SK-N-MC (cell line): Measurements from ENCODE around the gene TDRD1.

ENCODE experiments used
- DNase-seq: peaks from one replicate; pipeline ENCODE4 v3.0.0-alpha.2; 2011; ENCODE audit warnings: low read depth, low spot score
- H3K27ac ChIP-seq: fragments of 200-600 bp; sonication (generic); 2 replicates; pipeline ENCODE4 v1.5.1; 2016; ENCODE audit warnings: mixed run types
- H3K36me3 ChIP-seq: fragments of 200-600 bp; sonication (generic); 2 replicates; pipeline ENCODE4 v1.6.1; 2017; ENCODE audit warnings: antibody characterized with exemption, low read length, mixed read lengths; ENCODE audit not compliant: insufficient read depth
- H3K4me3 ChIP-seq: fragments of 200-600 bp; sonication (generic); 2 replicates; pipeline ENCODE4 v1.5.1; 2016
- H3K9ac ChIP-seq: fragments of 200-600 bp; sonication (generic); 2 replicates; pipeline ENCODE4 v1.8.0; 2017; ENCODE audit warnings: mixed run types, mixed read lengths; ENCODE audit not compliant: insufficient read length
- H3K9me3 ChIP-seq: fragments of 200-600 bp; sonication (generic); 2 replicates; pipeline ENCODE4 v1.6.1; 2017; ENCODE audit warnings: low read depth, mild to moderate bottlenecking, antibody characterized with exemption, low read length, moderate library complexity, mixed read lengths
- EZH2 ChIP-seq: fragments of 200-600 bp; sonication (generic); IDR thresholded peaks from one replicate; pipeline ENCODE4 v1.6.1; 2017; ENCODE audit warnings: antibody characterized with exemption
- FOXP2 ChIP-seq: optimal IDR thresholded peaks from 2 replicates; pipeline ENCODE3; 2011; ENCODE audit warnings: mild to moderate bottlenecking, moderate library complexity; ENCODE audit not compliant: insufficient read depth; ENCODE audit errors: extremely low read length, control extremely low read depth
- POLR2AphosphoS5 ChIP-seq: IDR thresholded peaks from 2 replicates; pipeline ENCODE4 v1.6.1; 2012; ENCODE audit warnings: mild to moderate bottlenecking, low read depth, low read length, borderline replicate concordance

TDRD1 gene

DNA sequence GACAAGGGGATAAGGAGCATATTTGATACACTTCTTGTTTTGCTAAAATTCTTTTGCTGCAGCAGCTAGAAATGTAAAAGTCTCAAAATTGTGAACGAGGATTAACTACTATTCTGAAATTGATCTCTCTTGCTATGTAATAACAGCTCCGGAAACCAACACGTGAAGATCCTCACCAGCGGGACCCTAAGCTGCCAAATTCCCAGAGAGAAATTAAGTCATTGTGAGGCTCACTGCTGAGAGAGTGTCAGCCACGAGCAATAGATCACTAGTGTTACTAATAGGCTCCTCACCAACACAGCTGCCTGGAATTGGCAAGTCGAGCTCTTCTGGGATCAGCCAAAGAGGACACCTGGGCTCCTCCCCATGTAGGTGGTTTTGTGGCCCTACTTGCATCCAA, 54.3 kb downstream of the TDRD1 start:
- no peaks in the 10 kb centered on the region for H3K36me3 ChIP-seq
- no peak overlapping the region for H3K27ac ChIP-seq
- TF ChIP-seq EZH2: no peak
- TF ChIP-seq FOXP2: no peak
- no peak for TF ChIP-seq POLR2AphosphoS5
- no peaks in the 10 kb centered on the region for H3K9me3 ChIP-seq
- no peak overlapping the region for H3K9ac ChIP-seq
- no peak for DNase-seq
- peak overlapping the region; percentile 8; the same call in 1 of the 2 replicates for H3K4me3 ChIP-seq

DNA sequence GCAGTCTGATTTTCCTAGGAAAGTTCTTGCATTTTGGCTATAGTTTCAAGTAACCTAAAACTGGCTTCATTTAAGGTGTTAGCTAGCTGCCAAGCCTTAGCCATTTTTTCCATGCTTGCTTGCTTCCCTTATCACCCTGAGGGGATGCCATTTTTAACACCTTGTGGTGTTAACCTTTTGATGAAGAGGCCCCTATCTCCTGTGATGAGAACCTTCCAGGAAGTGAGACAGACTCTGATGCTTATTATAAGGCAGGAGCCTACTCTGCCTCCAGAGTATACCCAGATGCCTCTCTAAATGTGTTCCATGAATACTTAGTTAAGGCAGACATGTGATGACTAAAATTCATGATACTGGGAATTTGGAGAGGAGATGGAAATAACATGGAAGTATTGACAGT, 55.0 kb downstream of the TDRD1 start:
- H3K27ac ChIP-seq: no peak overlapping the region
- no peak overlapping the region for H3K4me3 ChIP-seq
- TF ChIP-seq EZH2 (no peak), POLR2AphosphoS5 (no peak), FOXP2 (no peak)
- H3K36me3 ChIP-seq: no peaks in the 10 kb centered on the region
- H3K9ac ChIP-seq: no peak overlapping the region
- no peak for DNase-seq
- no peaks in the 10 kb centered on the region for H3K9me3 ChIP-seq

DNA sequence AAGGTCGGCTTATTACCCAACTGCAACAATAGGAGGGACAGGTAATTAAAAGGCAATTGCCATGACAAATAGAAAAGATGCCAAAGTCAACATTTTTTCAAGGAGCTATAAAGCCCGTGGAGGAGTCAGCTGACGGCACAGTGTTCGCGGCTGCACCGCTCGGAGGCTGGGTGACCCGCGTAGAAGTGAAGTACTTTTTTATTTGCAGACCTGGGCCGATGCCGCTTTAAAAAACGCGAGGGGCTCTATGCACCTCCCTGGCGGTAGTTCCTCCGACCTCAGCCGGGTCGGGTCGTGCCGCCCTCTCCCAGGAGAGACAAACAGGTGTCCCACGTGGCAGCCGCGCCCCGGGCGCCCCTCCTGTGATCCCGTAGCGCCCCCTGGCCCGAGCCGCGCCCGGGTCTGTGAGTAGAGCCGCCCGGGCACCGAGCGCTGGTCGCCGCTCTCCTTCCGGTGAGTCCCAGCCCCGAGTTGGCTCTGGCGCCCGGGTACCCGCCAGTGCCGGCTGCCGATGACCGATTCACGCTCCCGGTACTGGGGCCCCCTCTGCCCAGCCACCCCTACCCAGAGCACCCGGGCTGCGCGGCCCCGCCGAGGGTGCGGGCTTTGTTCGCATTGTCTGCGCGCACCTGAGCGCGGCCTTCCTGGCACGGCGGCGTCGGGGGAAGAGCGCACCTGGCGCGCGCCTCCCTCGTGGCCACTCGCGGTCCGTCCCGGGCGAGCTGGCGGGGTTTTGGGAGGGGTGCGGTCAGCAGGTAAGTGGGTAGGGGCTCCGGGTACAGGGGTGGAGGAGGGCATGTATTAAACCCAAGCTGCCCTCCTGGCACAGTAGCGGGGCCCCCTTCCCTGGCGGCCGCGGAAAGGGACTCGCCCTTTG, 60.2 kb downstream of the TDRD1 start, which contains the start of gene VWA2:
Gene VWA2 (plus strand): TSS at position 138 of the 877 bp plus-strand sequence. CDS start 9,460 bp downstream, outside the sequence.
- peak within 1 kb of the TSS; percentile 55 for H3K4me3 ChIP-seq
- no peak within 1 kb of the TSS for H3K9ac ChIP-seq
- no peaks in the 10 kb centered on the region for H3K9me3 ChIP-seq
- peak; percentile 71 for TF ChIP-seq EZH2
- no peak for TF ChIP-seq POLR2AphosphoS5
- H3K27ac ChIP-seq: no peak within 1 kb of the TSS
- no peak for DNase-seq
- no peaks in the 10 kb centered on the region for H3K36me3 ChIP-seq

DNA sequence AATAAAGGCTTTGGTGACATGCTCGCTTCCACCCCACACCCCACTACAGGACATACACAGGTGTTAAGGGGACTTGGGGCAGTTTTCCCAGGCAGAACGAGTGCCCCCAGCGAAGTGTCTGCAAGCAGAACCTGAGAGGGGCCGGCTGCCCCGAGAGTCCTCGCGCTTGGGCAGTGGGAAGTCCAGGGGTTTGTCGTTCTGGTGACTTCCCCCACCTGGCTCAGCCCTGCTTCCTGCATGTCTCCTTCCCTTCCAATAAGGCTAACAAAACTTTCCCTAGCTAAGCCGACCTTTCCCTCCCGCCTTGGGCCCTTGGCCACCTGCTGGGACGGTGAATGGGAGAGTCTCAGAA, 60.8 kb downstream of the TDRD1 start:
- no peak for DNase-seq
- no peaks in the 10 kb centered on the region for H3K36me3 ChIP-seq
- no peak overlapping the region for H3K9ac ChIP-seq

DNA sequence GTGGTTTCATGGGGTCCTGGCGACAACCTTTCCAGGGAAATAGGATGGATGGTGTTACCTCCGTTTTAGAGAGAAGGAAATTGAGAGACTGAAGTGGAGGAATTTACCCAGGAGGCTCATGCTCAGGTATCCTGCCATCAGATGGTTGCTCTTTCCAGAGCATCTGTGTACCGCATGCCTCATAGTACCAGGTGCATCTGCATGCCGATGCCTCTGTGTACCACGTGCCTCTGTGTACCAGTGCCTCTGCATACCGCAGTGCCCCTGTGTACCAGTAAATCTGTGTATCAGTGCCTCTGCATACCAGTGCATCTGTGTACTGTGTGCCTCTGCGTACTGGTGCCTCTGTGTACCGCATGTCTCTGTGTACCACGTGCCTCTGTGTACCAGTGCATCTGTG, 63.1 kb downstream of the TDRD1 start:
- H3K36me3 ChIP-seq: no peaks in the 10 kb centered on the region
- no peak for DNase-seq
- H3K27ac ChIP-seq: no peak overlapping the region
- H3K4me3 ChIP-seq: no peak overlapping the region
- H3K9ac ChIP-seq: no peak overlapping the region
- no peaks in the 10 kb centered on the region for H3K9me3 ChIP-seq
- no peak for TF ChIP-seq POLR2AphosphoS5
- TF ChIP-seq EZH2: no peak
- TF ChIP-seq FOXP2: no peak

More for the DNA sequence above, 60.8 kb downstream of the TDRD1 start:
- TF ChIP-seq EZH2: no peak
- no peak for TF ChIP-seq POLR2AphosphoS5
- TF ChIP-seq FOXP2: no peak
- no peaks in the 10 kb centered on the region for H3K9me3 ChIP-seq
- H3K27ac ChIP-seq: no peak overlapping the region
- H3K4me3 ChIP-seq: no peak overlapping the region

DNA sequence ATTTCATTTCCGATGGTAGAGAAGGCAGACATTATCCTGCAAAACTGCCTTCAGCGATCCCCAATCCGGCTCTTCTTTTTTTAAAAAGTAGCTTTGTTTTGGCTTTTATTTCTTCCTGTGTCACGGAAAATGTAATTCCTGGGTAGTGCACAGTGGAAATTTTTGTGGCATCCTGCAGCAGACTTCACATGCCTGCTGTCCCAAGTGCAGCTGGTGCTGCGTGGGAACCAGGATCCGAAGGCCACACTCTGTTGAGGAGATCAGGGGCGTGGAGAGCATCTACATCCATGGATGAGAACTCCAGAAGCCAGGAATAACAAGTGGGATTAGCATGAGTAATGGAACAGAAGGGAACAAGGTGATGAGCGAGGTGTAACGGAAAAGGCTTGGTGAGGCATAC, 64.5 kb downstream of the TDRD1 start:
- Histone ChIP-seq H3K9ac (no peak overlapping the region), H3K36me3 (no peaks in the 10 kb centered on the region), H3K9me3 (no peaks in the 10 kb centered on the region), H3K27ac (no peak overlapping the region), H3K4me3 (no peak overlapping the region)
- no peak for DNase-seq
- TF ChIP-seq FOXP2 (no peak), EZH2 (no peak), POLR2AphosphoS5 (no peak)

DNA sequence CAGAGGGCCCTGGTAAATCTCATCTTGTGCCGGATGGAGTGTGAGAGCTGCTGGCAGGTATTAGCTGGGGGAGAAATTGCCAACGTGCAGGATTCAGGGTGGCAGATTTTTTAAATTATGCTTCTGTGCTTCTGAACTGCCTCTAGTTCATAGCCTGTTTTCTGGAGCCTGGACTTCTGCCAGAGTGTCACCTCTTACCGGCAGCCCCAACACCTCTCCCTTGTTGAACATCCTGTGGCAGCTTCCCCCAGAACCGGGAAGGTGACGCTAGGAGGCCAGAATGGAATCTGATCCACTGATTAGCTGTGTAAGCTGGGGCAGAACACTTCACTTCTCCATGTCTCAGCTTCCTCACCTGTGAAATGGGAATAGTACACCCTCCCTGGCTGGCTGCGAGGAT, 65.0 kb downstream of the TDRD1 start:
- Histone ChIP-seq H3K4me3 (no peak overlapping the region), H3K36me3 (no peaks in the 10 kb centered on the region), H3K27ac (no peak overlapping the region), H3K9ac (no peak overlapping the region), H3K9me3 (no peaks in the 10 kb centered on the region)
- TF ChIP-seq POLR2AphosphoS5: no peak
- TF ChIP-seq FOXP2: no peak
- TF ChIP-seq EZH2: no peak
- DNase-seq: no peak

DNA sequence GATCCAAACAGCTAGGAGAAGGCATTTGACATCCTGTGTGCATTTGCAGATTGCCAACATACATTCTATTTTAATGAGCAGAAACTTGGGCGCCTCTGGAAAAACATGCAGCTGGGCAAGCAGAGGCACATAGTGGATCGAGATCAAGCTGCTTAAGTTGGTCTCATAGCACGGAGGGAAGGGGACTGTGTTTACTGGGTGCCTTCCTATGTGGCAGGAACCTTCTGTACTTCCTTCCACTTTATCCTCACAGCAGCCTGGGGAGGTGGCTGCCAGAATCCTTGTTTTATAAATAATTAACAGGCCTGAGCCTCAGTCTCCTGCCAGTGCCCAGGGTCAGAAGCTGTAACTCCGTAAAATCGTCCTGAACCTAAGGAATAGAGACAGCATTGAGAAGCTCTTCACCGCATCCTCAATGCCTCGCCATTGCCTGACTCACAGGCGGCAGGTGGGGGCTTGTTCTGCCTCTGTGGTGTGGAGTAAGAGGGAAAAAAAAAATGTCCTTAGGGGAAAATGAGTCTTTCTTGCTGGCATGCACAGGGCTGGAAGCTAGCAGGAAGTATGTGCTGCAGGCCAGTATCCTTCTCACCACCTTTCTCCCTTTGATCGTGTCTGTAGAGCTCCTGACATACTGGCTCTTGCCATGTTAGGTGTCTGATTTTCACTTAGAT, 66.1 kb downstream of the TDRD1 start:
- DNase-seq: no peak
- Histone ChIP-seq H3K9me3 (no peaks in the 10 kb centered on the region), H3K9ac (no peak overlapping the region), H3K36me3 (no peaks in the 10 kb centered on the region), H3K27ac (no peak overlapping the region), H3K4me3 (no peak overlapping the region)
- TF ChIP-seq EZH2 (no peak), POLR2AphosphoS5 (no peak), FOXP2 (no peak)
